ENCODE results near the gene CIDEB. TPM values are rescaled to one million over a fixed set of nuclear protein-coding genes. Genes with fewer than 3 reads are reported as not detected.
A peak's percentile ranks its signal among the peaks of the same experiment; 100 is the strongest.

The CIDEB gene
- total and polyA plus RNA-seq, 10 of the 15 experiments (the other 5 are each of a cell fraction or from before 2014, with no cell fraction given) = 0.34 to 6.3 (median 3.2) TPM

- TF ChIP-seq CBX3 (IDR thresholded peaks at IDR 0.05; ENCODE audit: borderline replicate concordance, low read depth) (no peak), RBBP5 (conservative IDR thresholded peaks at IDR 0.05) (no peak), CBX5 (IDR thresholded peaks at IDR 0.05; ENCODE audit: low read depth) (no peak)
Observed at GRCh38 chr14:24268225-24268624, 39.6 kb downstream of the CIDEB start (continued).

GRCh38 chr14:24267516-24267915 lies 40.3 kb downstream of the CIDEB start:
- H3K4me2 ChIP-seq (ENCODE audit: control insufficient read depth, insufficient read depth) = no peak overlapping the region
- 97% methylated on average over 9 of the region's 9 CpGs for WGBS (ENCODE audit: insufficient coverage, insufficient replicate concordance, low lambda C conversion rate, missing lambda C conversion rate)
- no peak overlapping the region for H3K27ac ChIP-seq (ENCODE audit: control insufficient read depth, insufficient read depth)
- H3K9ac ChIP-seq (ENCODE audit: control insufficient read depth, insufficient read depth, low read length) = no peak overlapping the region
- FAIRE-seq (no peak), DNase-seq (ENCODE audit: low read depth, low spot score) (no peak), ATAC-seq (no peak)
- H3K4me1 ChIP-seq (ENCODE audit: control insufficient read depth, insufficient read depth, low read length) = peaks cover 3% of the 10 kb centered on the region
- peaks cover 3 to 18% of the 10 kb centered on the region in 2 experiments; a peak in 3 of 4 replicates for H3K36me3 ChIP-seq (ENCODE audit: control insufficient read depth in 2 of 2, insufficient read depth in 2 of 2, low read length in 1 of 2)
- CTCF ChIA-PET = interaction anchor here (1.1 kb wide), 1 partner anchor 30 kb away, joined by 3 read pairs; no protein-coding TSS in a partner anchor
- no peak overlapping the region for H2AFZ ChIP-seq (ENCODE audit: control insufficient read depth, low read depth, low read length)
- POLR2A ChIA-PET = interaction anchor here (10.9 kb wide), 1 partner anchor 22 kb away, joined by 171 read pairs; the partner anchor contains the start of gene TINF2
- RAD21 ChIA-PET (ENCODE audit: unreplicated experiment) = no interaction called here
- no peaks in the 10 kb centered on the region for H3K27me3 ChIP-seq (replicated peaks in 1 of 2; ENCODE audit: control insufficient read depth in 2 of 2, insufficient read depth in 2 of 2, low read length in 1 of 2)
- peaks cover 10% of the 10 kb centered on the region for H3K79me2 ChIP-seq (ENCODE audit: control insufficient read depth, insufficient read depth, low read length)
- H4K20me1 ChIP-seq (ENCODE audit: control insufficient read depth, insufficient read depth) = no peaks in the 10 kb centered on the region
- in situ Hi-C loops (cut with MboI) = no loop called here
- H3K4me3 ChIP-seq = no peak overlapping the region
- H3K9me3 ChIP-seq (replicated peaks; ENCODE audit: control insufficient read depth, insufficient read depth, low read length) = no peaks in the 10 kb centered on the region
- SMC1A ChIA-PET (ENCODE audit: uncharacterized antibody, unreplicated experiment) = interaction anchor here (0.9 to 1.1 kb wide), 2 partner anchors 16 to 23 kb away, joined by 3 read pairs; no protein-coding TSS in a partner anchor
- intact Hi-C loops (cut with micrococcal nuclease; ENCODE audit: unreplicated experiment) = no loop called here
- TF ChIP-seq POLR2A (IDR thresholded peaks at IDR 0.05; ENCODE audit: low read depth, low read length) = 0 out of 2 replicates have a peak, but pooled peaks have one; percentile 26
- TF ChIP-seq CREM (IDR thresholded peaks at IDR 0.05; ENCODE audit: low read depth) = no peak
- BruUV-seq (replicated peaks) = no TSS peak
